C4-2B (cell line): ENCODE data around the gene TRPV6.

ENCODE experiments used
- CTCF ChIP-seq: fragments of 450-650 bp; conservative IDR thresholded peaks from 2 replicates; pipeline ENCODE4 v1.5.1; 2017; ENCODE audit warnings: mild to moderate bottlenecking
- ZFX ChIP-seq: fragments of 450-650 bp; IDR thresholded peaks from 2 replicates; pipeline ENCODE4 v1.6.1; 2017

GRCh38 chr7:142865766-142866165 lies 19.8 kb downstream of the TRPV6 start:
- TF ChIP-seq CTCF (no peak), ZFX (no peak)
